ENCODE measurements around the gene PFDN5. TPM values are rescaled to one million over a fixed set of nuclear protein-coding genes. Genes with fewer than 3 reads are reported as not detected.

PFDN5 gene
- total RNA-seq, 2 donors from 2014 or later: 305 to 445 TPM

- H3K36me3 ChIP-seq: no peaks in the 10 kb centered on the region
- DNase-seq (ENCODE audit: low spot score) (no peak), ATAC-seq (ENCODE audit: insufficient number of reproducible peaks, low FRiP score, low read depth) (no peak)
- H3K27ac ChIP-seq: no peak overlapping the region
- TF ChIP-seq, protein P1, sequence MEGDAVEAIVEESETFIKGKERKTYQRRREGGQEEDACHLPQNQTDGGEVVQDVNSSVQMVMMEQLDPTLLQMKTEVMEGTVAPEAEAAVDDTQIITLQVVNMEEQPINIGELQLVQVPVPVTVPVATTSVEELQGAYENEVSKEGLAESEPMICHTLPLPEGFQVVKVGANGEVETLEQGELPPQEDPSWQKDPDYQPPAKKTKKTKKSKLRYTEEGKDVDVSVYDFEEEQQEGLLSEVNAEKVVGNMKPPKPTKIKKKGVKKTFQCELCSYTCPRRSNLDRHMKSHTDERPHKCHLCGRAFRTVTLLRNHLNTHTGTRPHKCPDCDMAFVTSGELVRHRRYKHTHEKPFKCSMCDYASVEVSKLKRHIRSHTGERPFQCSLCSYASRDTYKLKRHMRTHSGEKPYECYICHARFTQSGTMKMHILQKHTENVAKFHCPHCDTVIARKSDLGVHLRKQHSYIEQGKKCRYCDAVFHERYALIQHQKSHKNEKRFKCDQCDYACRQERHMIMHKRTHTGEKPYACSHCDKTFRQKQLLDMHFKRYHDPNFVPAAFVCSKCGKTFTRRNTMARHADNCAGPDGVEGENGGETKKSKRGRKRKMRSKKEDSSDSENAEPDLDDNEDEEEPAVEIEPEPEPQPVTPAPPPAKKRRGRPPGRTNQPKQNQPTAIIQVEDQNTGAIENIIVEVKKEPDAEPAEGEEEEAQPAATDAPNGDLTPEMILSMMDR (IDR thresholded peaks at IDR 0.05): no peak
- no peaks in the 10 kb centered on the region for H3K9me3 ChIP-seq
- H3K27me3 ChIP-seq (replicated peaks; ENCODE audit: insufficient read depth): no peaks in the 10 kb centered on the region
- no peak overlapping the region for H3K4me3 ChIP-seq
- peaks cover 4 to 12% of the 10 kb centered on the region in 2 donors for H3K4me1 ChIP-seq (ENCODE audit: control insufficient read depth in 1 of 2, low read depth in 2 of 2)
Observed at GRCh38 chr12:53347905-53348304, 52.6 kb downstream of the PFDN5 start.

Other genes starting within 250 kb of the PFDN5 start
- gene TNS2, start 245.5 kb upstream of the PFDN5 start, total RNA-seq: 100 to 1,000 TPM; 292 to 307 TPM
- gene SPRYD3, start 216.2 kb upstream of the PFDN5 start, total RNA-seq: 10 to 100 TPM; 68.0 to 94.8 TPM
- 1,000 to 10,000 TPM; 1,999 to 2,150 TPM for gene IGFBP6, start 197.9 kb upstream of the PFDN5 start, total RNA-seq
- under 1 TPM; 0.81 to 0.99 TPM for gene SOAT2, start 192.1 kb upstream of the PFDN5 start, total RNA-seq
- 10 to 100 TPM; 22.2 to 28.4 TPM for gene ZNF740, start 114.8 kb upstream of the PFDN5 start, total RNA-seq
- gene CSAD, start 114.6 kb upstream of the PFDN5 start, total RNA-seq: 10 to 100 TPM; 70.8 to 89.5 TPM
- 1 to 10 TPM; 2.1 to 8.3 TPM for gene ITGB7, start 88.3 kb upstream of the PFDN5 start, total RNA-seq
- 10 to 100 TPM; 25.7 to 37.5 TPM for gene RARG, start 63.3 kb upstream of the PFDN5 start, total RNA-seq
- gene ESPL1, start 27.2 kb upstream of the PFDN5 start, total RNA-seq: under 1 TPM; 0.78 to 0.95 TPM
- 10 to 100 TPM; 23.4 to 49.4 TPM for gene MYG1, start 4.2 kb downstream of the PFDN5 start, total RNA-seq
- gene AAAS, start 26.1 kb downstream of the PFDN5 start, total RNA-seq: 10 to 100 TPM; 43.2 to 64.2 TPM
- not detected for gene SP7, start 40.8 kb downstream of the PFDN5 start, total RNA-seq
- gene SP1, start 84.6 kb downstream of the PFDN5 start, total RNA-seq: 10 to 100 TPM; 50.9 to 65.6 TPM
- gene AMHR2, start 128.3 kb downstream of the PFDN5 start, total RNA-seq: under 1 TPM in 1 of 2 donors, not detected in 1; 0.27 TPM
- gene PRR13, start 146.2 kb downstream of the PFDN5 start, total RNA-seq: 10 to 100 TPM; 53.6 to 86.2 TPM
- gene PCBP2, start 156.6 kb downstream of the PFDN5 start, total RNA-seq: 100 to 1,000 TPM; 326 to 466 TPM
- 10 to 100 TPM; 27.9 to 36.8 TPM for gene MAP3K12, start 203.9 kb downstream of the PFDN5 start, total RNA-seq
- gene TARBP2, start 205.7 kb downstream of the PFDN5 start, total RNA-seq: 10 to 100 TPM; 14.2 to 27.7 TPM
- 1 to 10 TPM in 1 of 2 donors, not detected in 1; 9.1 TPM for gene NPFF, start 211.9 kb downstream of the PFDN5 start, total RNA-seq

Measured in thoracic aorta (tissue), 2 donors.